ENCODE measurements around the gene ZNF483.
"Not testable (repeated sequence)": the region's sequence is repeated elsewhere in the genome, so short reads cannot be mapped to it uniquely, and the experiment has no call there.

The ZNF483 gene

GRCh38 chr9:111548623-111549022 lies 23.6 kb downstream of the ZNF483 start:
- no peak for DNase-seq

DNA sequence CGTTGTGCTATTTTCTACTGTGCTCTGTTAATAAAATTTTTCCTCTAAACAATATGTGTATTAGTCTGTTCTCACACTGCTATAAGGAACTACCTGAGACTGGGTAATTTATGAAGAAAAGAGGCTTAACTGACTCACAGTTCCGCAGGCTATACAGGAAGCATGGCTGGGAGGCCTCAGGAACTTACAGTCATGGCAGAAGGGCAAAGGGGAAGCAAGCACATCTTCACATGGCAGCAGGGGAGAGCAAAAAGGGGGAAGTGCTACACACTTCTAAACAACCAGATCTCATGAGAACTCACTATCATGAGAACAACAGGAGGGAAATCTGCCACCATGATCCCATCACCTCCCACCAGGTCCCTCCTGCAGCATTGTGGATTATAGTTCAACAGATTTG lies 30.4 kb downstream of the ZNF483 start:
- DNase-seq = not testable (repeated sequence)

DNA sequence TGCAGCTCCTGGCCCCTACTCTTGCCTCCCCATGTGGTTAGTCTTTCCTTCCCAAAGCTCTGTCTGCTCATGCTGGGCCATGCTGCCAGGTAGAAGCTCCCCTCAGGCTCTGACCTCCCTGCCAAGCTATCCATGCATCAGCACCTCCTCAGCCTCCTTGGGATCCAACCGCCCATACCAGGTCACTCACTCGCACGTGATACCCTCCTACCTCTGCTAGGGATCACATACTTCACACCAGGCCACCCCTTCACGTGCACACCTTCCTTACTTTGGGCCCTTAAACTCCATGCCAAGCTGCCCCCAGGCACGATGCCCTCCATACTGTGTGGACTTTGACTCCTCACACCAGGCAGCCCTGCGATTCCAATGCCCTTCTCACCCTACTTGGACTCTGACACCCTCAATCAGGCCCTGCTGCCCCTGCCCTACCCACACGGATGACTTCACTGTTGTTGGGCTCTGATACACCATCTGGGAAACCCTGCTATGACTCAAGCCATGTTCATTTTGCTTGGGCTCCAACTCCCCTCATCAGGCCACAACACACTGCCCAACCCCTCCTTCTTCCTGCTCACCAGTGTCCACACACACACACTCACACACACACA lies 34.1 kb downstream of the ZNF483 start:
- no peak for DNase-seq

DNA sequence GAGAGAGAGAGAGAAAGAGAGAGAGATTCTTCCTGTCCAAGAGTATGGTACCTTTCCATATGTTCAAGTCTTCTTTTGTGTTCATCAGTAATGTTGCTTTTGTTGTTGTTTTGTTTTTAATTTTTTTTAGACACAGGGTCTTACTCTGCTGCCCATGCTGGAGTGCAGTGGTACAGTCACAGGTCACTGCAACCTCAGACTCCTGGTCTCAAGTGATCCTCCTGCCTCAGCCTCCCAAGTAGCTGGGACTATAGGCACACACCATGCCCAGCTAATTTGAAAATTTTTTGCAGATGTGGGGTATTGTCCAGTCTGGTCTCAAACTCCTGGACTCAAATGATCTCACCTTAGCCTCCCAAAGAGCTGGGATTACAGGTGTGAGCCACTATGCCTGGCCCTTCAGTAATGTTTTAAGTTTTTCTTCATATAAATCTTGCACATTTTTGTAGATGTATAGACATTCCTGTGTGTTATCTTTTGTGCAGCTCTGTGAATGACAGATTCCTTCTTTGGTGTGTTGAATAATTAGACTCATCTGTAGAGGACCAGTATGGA lies 36.3 kb downstream of the ZNF483 start:
- DNase-seq = no peak

DNA sequence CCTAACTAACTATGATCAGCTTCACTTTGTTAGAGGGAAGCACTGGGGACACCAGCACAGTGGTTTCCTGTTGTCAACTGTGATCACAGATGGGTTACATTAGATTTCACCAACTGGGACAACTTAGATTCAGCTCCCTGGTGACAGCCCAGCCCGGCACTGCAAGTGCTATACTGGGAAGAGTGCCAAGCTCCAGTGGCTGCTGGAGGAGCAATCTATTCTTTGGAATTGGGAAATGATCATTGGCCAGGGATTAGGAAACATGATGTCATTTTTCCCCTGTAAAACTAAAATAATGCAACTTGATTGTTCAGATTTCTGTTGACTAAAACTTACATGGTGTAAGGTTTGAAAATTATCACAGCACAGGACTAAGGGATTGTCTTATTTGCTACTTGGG lies 41.3 kb downstream of the ZNF483 start:
- DNase-seq = no peak

- DNase-seq = not testable (repeated sequence)
Measured at GRCh38 chr9:111568127-111568526, 43.1 kb downstream of the ZNF483 start.

DNA sequence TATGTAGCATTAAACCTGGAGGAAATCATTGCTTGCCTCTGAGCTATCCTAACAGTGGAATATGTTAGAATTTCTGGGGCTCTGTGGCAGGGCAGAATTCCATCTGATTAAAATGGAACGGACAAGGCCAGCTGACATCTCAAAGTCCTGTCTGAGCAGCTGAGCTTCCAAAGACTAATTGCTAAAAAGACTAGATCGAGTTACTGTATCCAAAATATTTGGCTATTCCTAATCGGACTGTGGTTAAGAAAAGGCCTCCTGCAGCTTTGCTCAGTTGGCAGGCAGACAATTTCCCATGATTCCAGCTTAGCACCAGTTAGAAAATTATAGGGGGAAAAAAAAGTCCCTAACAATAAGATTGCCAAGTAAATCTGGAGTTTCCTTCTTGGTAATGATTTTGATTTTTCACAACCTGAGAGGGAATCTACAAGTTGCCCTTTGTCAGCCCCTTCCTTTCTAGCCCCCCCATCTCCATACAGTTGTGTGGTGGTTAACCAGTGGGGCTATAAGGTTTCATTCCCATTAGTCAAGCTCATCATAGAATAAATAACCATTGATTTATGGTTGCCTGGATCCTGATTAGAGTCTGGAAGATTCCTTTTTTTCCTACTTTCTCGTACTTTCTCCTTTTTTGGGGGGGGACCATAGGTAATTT lies 48.1 kb downstream of the ZNF483 start:
- no peak for DNase-seq

DNA sequence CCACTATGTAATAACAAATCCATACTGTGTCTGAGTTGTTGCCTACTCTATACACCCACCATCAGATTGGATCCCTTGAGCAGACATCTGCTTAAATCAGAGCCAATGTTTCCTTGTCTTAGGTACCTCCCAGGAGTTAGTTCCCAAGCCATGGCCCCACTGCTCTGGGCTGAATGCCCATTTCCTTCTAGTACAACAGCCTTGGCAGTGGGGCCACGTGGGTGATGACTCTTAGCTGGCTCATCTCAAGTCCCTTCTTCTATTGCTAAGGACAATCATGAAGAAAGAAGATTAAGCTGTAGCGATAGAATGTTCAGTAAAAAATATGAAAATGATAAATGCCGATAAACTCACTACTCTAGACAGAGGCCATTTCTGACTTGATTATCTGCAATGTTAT lies 57.9 kb downstream of the ZNF483 start:
- no peak for DNase-seq

- no peak for DNase-seq
Measured at GRCh38 chr9:111586378-111586777, 61.4 kb downstream of the ZNF483 start.

DNA sequence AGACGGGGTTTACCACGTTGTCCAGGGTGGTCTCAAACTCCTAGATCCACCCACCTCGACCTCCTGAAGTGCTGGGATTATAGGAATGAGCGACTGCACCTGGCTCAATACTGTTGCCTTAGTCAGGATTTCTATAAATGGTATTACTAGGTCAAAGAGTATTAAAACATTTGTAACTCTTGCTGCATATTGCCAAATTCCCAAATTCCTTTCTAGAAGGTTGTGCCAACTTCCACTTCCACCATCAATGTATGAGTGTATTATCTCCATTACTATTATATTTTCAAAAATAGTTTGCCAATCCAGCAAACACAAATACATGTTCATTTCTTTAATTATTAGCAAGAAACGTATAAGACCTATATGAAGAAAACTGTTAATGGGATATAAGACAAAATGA lies 63.9 kb downstream of the ZNF483 start:
- no peak for DNase-seq

- peak; percentile 79 for DNase-seq
Measured at GRCh38 chr9:111597852-111598732, 73.1 kb downstream of the ZNF483 start.

GRCh38 chr9:111598733-111599091 lies 73.7 kb downstream of the ZNF483 start:
- peak; percentile 43 for DNase-seq

DNA sequence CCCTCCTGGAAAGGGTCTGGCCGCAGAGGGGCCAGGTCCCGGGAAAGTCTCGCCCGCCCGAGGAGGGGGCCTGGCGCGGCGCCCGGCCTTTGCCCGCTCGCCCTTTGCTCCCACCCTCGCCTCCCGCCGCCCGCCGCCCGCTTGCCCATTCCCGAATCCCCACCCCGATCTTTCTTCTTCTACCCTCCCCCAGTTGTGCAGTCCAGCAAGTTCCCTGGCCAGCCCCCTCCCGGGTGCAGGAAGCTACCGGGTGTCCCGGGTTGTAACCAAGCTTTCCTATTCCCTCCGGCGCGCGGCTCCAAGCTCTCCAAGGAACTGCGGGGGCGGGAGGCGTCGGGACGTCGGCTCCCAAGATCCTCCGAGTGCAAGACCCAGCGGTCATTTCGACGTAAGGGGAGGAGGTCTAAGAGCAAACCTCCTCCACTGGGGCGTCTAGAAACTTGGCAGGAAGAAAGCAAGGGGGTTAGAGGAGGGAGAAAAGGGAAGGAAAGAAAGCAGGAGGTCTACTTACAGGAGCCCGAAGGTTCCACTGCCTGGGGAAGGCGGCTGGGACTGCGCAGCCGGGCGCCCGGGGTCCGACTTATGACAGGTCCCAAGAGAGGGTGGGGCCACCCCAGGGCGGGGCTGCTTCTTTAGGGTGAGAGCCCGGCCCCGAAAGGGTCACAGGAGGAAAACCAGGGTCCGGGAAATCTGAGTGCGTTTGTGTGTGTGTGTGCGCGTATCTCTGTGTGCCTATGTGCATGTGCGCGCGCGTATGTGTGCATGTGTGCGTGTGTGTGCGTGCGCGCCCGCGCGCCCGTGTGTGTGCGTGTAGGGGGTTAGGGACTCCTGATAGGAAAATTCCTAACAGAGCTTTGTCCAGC lies 74.3 kb downstream of the ZNF483 start, which contains the start of gene PTGR1:
Gene PTGR1, minus strand, starts transcription at position 556 of the 863 bp plus-strand sequence. CDS start 2,225 bp downstream, outside the sequence.
- peak; percentile 63 for DNase-seq

- no peak for DNase-seq
Measured at GRCh38 chr9:111599955-111600343, 75.0 kb downstream of the ZNF483 start.

DNA sequence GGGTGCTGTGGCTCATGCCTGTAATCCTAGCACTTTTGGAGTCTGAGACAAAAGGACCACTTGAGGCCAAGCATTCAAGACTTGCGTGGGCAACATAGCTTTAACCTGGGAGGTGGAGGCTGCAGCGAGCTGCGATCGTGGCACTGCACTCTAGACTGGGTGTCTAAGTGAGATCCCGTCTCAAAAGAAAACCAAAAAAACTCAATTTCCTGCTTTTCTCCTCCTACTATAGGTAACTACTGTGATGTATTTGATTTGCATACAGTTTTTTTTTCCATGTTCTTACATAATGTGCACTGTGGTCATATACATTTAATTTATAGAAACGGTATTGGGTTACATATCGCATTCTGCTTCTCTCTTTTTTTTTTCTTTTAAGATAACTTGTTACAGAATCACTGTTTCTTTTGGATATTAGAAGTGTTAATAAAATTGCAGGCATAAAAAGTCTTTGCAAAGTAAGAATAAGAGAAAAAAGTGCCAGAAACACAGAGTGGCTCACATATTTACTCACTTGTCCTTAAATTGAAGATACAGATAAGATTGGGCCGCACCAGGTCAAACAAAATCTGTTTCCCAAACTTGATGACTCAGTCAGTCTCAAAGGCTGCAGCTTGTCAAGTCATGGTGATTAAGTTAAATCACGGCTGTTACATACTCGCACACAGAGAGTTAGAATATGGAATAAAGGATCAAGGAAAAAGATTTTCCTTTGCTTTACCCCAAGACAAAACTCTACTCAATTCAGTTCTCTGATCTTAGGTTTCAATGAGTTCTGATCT lies 76.4 kb downstream of the ZNF483 start:
- peak; percentile 15 for DNase-seq

- DNase-seq = no peak
Measured at GRCh38 chr9:111603041-111603440, 78.1 kb downstream of the ZNF483 start.

- no peak for DNase-seq
Measured at GRCh38 chr9:111604054-111604615, 79.2 kb downstream of the ZNF483 start.

DNA sequence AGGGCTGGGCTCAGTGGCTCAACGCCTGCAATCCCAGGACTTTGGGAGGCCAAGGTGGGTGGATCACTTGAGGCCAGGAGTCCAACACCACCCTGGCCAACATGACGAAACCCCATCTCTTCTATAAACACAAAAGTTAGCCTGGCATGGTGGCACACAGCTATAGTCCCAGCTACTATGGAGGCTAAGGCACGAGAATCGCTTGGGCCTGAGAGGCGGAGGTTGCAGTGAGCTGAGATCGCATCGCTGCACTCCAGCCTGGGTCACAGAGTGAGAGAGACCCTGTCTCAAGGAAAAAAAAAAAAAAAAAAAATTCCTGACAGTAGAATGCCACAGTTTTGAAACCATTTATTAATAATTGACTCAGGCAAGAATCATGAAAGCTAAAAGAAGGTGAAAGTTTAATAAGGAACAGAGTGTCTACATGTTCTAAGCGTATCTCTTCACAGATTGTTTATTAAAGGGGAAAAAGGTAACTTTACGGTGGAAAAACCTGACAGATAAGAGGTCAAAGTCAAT lies 80.1 kb downstream of the ZNF483 start:
- DNase-seq = no peak

- no peak for DNase-seq
Measured at GRCh38 chr9:111610149-111610548, 85.2 kb downstream of the ZNF483 start.

GRCh38 chr9:111610845-111611244 lies 85.9 kb downstream of the ZNF483 start:
- DNase-seq = no peak

- DNase-seq = no peak
Measured at GRCh38 chr9:111613436-111614040, 88.6 kb downstream of the ZNF483 start.
